ENCODE measurements around the gene SLC39A2.

The SLC39A2 gene

DNA sequence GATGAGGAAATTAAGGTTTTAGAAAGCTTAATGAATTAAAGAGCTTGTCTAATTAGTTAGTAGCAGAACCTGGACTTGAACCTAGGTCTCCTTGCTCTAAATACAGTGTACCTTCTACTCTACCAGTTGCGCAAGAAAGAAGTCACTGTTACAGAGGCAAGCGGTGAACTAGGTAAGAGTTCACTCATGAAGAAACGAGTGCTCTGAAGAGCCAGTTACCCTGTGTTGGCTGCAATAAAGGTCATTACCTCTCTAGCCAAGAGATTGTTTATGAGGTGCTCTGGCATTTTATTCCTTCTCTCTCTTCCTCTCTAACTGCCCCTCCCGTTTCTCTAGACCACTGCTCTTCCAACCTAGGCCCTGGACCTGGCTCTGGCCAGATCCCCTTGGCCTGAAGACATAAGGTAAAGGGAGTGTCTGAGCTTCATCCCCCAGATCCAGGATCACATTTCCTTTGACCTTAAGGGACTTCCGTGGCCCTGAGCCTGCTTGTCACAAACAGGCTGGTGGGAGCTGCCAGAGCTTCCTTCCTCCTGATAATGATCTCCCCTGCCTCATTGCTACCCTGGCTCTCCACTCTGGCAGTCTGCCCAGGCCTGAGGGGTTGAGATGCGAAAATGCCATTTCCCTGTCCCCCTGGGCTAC, 45.0 kb downstream of the SLC39A2 start:
- H2AFZ ChIP-seq (ENCODE audit: low read length), result no peak overlapping the region
- no peak overlapping the region for H3K4me3 ChIP-seq (ENCODE audit: low read length in 2 of 2)
- no peak overlapping the region for H2BK120ac ChIP-seq (ENCODE audit: low read depth, low read length)
- no peak overlapping the region for H3K14ac ChIP-seq (ENCODE audit: low read length)
- H3K4ac ChIP-seq (ENCODE audit: low read length), result no peak overlapping the region
- H3K79me1 ChIP-seq (ENCODE audit: low read depth, low read length), result no peaks in the 10 kb centered on the region
- no peak overlapping the region for H2BK5ac ChIP-seq (ENCODE audit: low read length)
- H4K91ac ChIP-seq (ENCODE audit: low read depth, low read length, poor library complexity), result no peak overlapping the region
- no peaks in the 10 kb centered on the region for H3K9me3 ChIP-seq (replicated peaks in 1 of 2; ENCODE audit: control insufficient read depth in 2 of 2, insufficient read depth in 1 of 2, low read depth in 1 of 2, low read length in 2 of 2)
- DNase-seq (ENCODE audit: low spot score), result no peak
- H3K27me3 ChIP-seq (ENCODE audit: control insufficient read depth in 3 of 3, insufficient read depth in 3 of 3, low read depth in 1 of 3, low read length in 3 of 3), result peaks cover 0 to 41% (median 0%) of the 10 kb centered on the region in 3 experiments
- no peak overlapping the region for H2BK12ac ChIP-seq (ENCODE audit: low read length)
- H3K27ac ChIP-seq (replicated peaks; ENCODE audit: low read length), result no peak overlapping the region
- no peak overlapping the region for H3K9ac ChIP-seq (ENCODE audit: low read depth, low read length, poor library complexity)
- no peak overlapping the region for H3K18ac ChIP-seq (ENCODE audit: low read length)
- H3K36me3 ChIP-seq (replicated peaks in 1 of 2; ENCODE audit: control insufficient read depth in 2 of 2, insufficient read depth in 2 of 2, low read length in 2 of 2), result no peaks in the 10 kb centered on the region
- H2AK5ac ChIP-seq (ENCODE audit: low read depth, low read length), result no peak overlapping the region
- no CpG with 5 or more reads among the region's 6 CpGs for WGBS, 2 donors (ENCODE audit: extremely low coverage in 2 of 2, insufficient read length in 2 of 2, insufficient replicate concordance in 1 of 2)
- no peak overlapping the region for H4K8ac ChIP-seq (ENCODE audit: low read depth, low read length)
- H2BK15ac ChIP-seq (ENCODE audit: low read length), result no peak overlapping the region
- no peak overlapping the region for H3K4me2 ChIP-seq (ENCODE audit: insufficient read depth, low read length, poor library complexity, severe bottlenecking)
- peaks cover 0 to under 1% of the 10 kb centered on the region in 2 donors for H3K4me1 ChIP-seq (ENCODE audit: control insufficient read depth in 2 of 2, insufficient read depth in 1 of 2, low read depth in 1 of 2, low read length in 2 of 2)
- no peak overlapping the region for H3K23ac ChIP-seq (ENCODE audit: low read depth, low read length, poor library complexity)

DNA sequence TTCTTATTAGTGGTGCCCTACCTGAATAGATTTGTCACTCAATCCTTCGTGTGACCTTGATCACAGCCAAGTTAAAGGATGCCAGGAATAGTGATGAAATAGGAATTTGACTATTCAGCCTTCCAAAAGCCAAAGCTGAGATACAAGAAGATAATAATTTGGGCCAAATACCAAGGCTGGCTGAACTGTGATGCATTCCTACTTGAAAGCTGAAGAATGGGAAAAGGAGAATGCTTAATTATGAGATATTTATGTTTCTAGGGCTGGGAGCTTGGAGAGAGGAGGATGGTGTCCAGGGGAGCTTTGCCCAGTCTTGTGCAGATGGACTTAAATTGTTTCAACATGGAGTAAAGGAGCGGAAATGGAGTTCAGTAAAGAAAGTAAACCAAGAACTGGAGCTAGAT, 48.3 kb downstream of the SLC39A2 start:
- H2BK12ac ChIP-seq (ENCODE audit: low read length), result no peak overlapping the region
- no peak overlapping the region for H2BK15ac ChIP-seq (ENCODE audit: low read length)
- no peak overlapping the region for H4K91ac ChIP-seq (ENCODE audit: low read depth, low read length, poor library complexity)
- H3K9me3 ChIP-seq (replicated peaks in 1 of 2; ENCODE audit: control insufficient read depth in 2 of 2, insufficient read depth in 1 of 2, low read depth in 1 of 2, low read length in 2 of 2), result no peaks in the 10 kb centered on the region
- H3K18ac ChIP-seq (ENCODE audit: low read length), result no peak overlapping the region
- H3K4me1 ChIP-seq (ENCODE audit: control insufficient read depth in 2 of 2, insufficient read depth in 1 of 2, low read depth in 1 of 2, low read length in 2 of 2), result no peaks in the 10 kb centered on the region
- no peak overlapping the region for H3K23ac ChIP-seq (ENCODE audit: low read depth, low read length, poor library complexity)
- H3K4me2 ChIP-seq (ENCODE audit: insufficient read depth, low read length, poor library complexity, severe bottlenecking), result no peak overlapping the region
- no peak overlapping the region for H3K27ac ChIP-seq (replicated peaks; ENCODE audit: low read length)
- no peaks in the 10 kb centered on the region for H3K36me3 ChIP-seq (replicated peaks in 1 of 2; ENCODE audit: control insufficient read depth in 2 of 2, insufficient read depth in 2 of 2, low read length in 2 of 2)
- H3K9ac ChIP-seq (ENCODE audit: low read depth, low read length, poor library complexity), result no peak overlapping the region
- H3K4ac ChIP-seq (ENCODE audit: low read length), result no peak overlapping the region
- no peak overlapping the region for H2AFZ ChIP-seq (ENCODE audit: low read length)
- no peak overlapping the region for H4K8ac ChIP-seq (ENCODE audit: low read depth, low read length)
- no peak overlapping the region for H3K14ac ChIP-seq (ENCODE audit: low read length)
- DNase-seq (ENCODE audit: low spot score), result no peak
- H2BK5ac ChIP-seq (ENCODE audit: low read length), result no peak overlapping the region
- H3K4me3 ChIP-seq (ENCODE audit: low read length in 2 of 2), result no peak overlapping the region
- H3K79me1 ChIP-seq (ENCODE audit: low read depth, low read length), result no peaks in the 10 kb centered on the region
- no peak overlapping the region for H2AK5ac ChIP-seq (ENCODE audit: low read depth, low read length)
- no CpG with 5 or more reads among the region's 2 CpGs for WGBS, 2 donors (ENCODE audit: extremely low coverage in 2 of 2, insufficient read length in 2 of 2, insufficient replicate concordance in 1 of 2)
- peaks cover 0 to 41% (median 0%) of the 10 kb centered on the region in 3 experiments for H3K27me3 ChIP-seq (ENCODE audit: control insufficient read depth in 3 of 3, insufficient read depth in 3 of 3, low read depth in 1 of 3, low read length in 3 of 3)
- no peak overlapping the region for H2BK120ac ChIP-seq (ENCODE audit: low read depth, low read length)

DNA sequence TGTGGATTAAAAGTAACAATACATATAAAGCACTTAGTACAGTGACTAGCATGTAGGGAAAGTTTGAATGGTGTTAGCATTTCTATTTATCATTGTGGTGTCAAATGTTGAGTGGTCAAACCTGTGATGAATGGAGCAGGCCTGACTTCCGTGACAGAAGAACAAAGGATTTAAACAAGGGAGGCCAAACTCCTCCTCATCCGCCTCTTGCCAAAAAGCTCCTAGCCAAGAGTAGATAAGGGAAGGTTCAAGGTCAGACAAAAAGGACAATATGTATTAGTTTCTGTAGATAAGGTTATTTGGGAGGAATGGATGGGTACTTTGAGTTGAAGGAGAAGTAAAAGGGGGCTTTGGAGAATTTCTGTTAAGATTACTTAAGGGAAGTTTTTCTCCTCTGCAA, 49.5 kb downstream of the SLC39A2 start:
- no CpG with 5 or more reads among the region's 2 CpGs for WGBS, 2 donors (ENCODE audit: extremely low coverage in 2 of 2, insufficient read length in 2 of 2, insufficient replicate concordance in 1 of 2)

DNA sequence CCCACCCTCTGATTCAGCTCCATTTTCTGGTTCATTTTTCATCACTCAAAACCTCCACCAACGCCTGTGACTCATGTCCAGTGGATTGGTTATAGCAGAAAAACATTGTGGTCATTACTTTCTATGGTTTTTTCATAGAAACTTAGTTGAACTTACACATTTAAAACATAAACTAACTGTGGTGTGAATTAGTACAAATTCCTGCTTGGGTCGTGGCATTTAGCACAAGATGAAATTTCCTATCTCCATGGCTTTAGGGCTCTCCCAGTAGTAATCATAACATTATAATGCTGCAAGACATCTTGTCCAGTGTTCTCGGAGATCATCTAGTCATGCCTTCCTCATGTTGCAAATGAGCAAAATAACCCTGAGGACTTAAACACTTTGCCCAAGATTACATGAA, 50.2 kb downstream of the SLC39A2 start:
- Histone ChIP-seq H3K4me3 (ENCODE audit: low read length in 2 of 2) (no peak overlapping the region), H3K9ac (ENCODE audit: low read depth, low read length, poor library complexity) (no peak overlapping the region), H2AK5ac (ENCODE audit: low read depth, low read length) (no peak overlapping the region), H3K4ac (ENCODE audit: low read length) (no peak overlapping the region), H2BK15ac (ENCODE audit: low read length) (no peak overlapping the region), H3K18ac (ENCODE audit: low read length) (no peak overlapping the region), H3K36me3 (replicated peaks in 1 of 2; ENCODE audit: control insufficient read depth in 2 of 2, insufficient read depth in 2 of 2, low read length in 2 of 2) (no peaks in the 10 kb centered on the region), H2BK120ac (ENCODE audit: low read depth, low read length) (no peak overlapping the region), H3K14ac (ENCODE audit: low read length) (no peak overlapping the region), H4K8ac (ENCODE audit: low read depth, low read length) (no peak overlapping the region), H3K4me2 (ENCODE audit: insufficient read depth, low read length, poor library complexity, severe bottlenecking) (no peak overlapping the region), H3K4me1 (ENCODE audit: control insufficient read depth in 2 of 2, insufficient read depth in 1 of 2, low read depth in 1 of 2, low read length in 2 of 2) (no peaks in the 10 kb centered on the region), H3K27ac (replicated peaks; ENCODE audit: low read length) (no peak overlapping the region), H3K9me3 (replicated peaks in 1 of 2; ENCODE audit: control insufficient read depth in 2 of 2, insufficient read depth in 1 of 2, low read depth in 1 of 2, low read length in 2 of 2) (no peaks in the 10 kb centered on the region), H2AFZ (ENCODE audit: low read length) (no peak overlapping the region), H3K27me3 (ENCODE audit: control insufficient read depth in 3 of 3, insufficient read depth in 3 of 3, low read depth in 1 of 3, low read length in 3 of 3) (peaks cover 0 to 23% (median 0%) of the 10 kb centered on the region in 3 experiments), H3K23ac (ENCODE audit: low read depth, low read length, poor library complexity) (no peak overlapping the region), H2BK5ac (ENCODE audit: low read length) (no peak overlapping the region), H4K91ac (ENCODE audit: low read depth, low read length, poor library complexity) (no peak overlapping the region), H2BK12ac (ENCODE audit: low read length) (no peak overlapping the region), H3K79me1 (ENCODE audit: low read depth, low read length) (no peaks in the 10 kb centered on the region)
- no CpG with 5 or more reads among the region's 3 CpGs for WGBS, 2 donors (ENCODE audit: extremely low coverage in 2 of 2, insufficient read length in 2 of 2, insufficient replicate concordance in 1 of 2)
- DNase-seq (ENCODE audit: low spot score), result no peak

More for the DNA sequence above, 49.5 kb downstream of the SLC39A2 start:
- Histone ChIP-seq H2BK5ac (ENCODE audit: low read length) (no peak overlapping the region), H4K91ac (ENCODE audit: low read depth, low read length, poor library complexity) (no peak overlapping the region), H3K4me2 (ENCODE audit: insufficient read depth, low read length, poor library complexity, severe bottlenecking) (no peak overlapping the region), H3K4me3 (ENCODE audit: low read length in 2 of 2) (no peak overlapping the region), H3K9ac (ENCODE audit: low read depth, low read length, poor library complexity) (no peak overlapping the region), H3K27ac (replicated peaks; ENCODE audit: low read length) (no peak overlapping the region), H2BK12ac (ENCODE audit: low read length) (no peak overlapping the region), H3K79me1 (ENCODE audit: low read depth, low read length) (no peaks in the 10 kb centered on the region), H3K4ac (ENCODE audit: low read length) (no peak overlapping the region), H3K23ac (ENCODE audit: low read depth, low read length, poor library complexity) (no peak overlapping the region), H3K27me3 (ENCODE audit: control insufficient read depth in 3 of 3, insufficient read depth in 3 of 3, low read depth in 1 of 3, low read length in 3 of 3) (peaks cover 0 to 30% (median 0%) of the 10 kb centered on the region in 3 experiments), H2AFZ (ENCODE audit: low read length) (no peak overlapping the region), H3K18ac (ENCODE audit: low read length) (no peak overlapping the region), H3K4me1 (ENCODE audit: control insufficient read depth in 2 of 2, insufficient read depth in 1 of 2, low read depth in 1 of 2, low read length in 2 of 2) (no peaks in the 10 kb centered on the region), H3K14ac (ENCODE audit: low read length) (no peak overlapping the region), H3K36me3 (replicated peaks in 1 of 2; ENCODE audit: control insufficient read depth in 2 of 2, insufficient read depth in 2 of 2, low read length in 2 of 2) (no peaks in the 10 kb centered on the region), H3K9me3 (replicated peaks in 1 of 2; ENCODE audit: control insufficient read depth in 2 of 2, insufficient read depth in 1 of 2, low read depth in 1 of 2, low read length in 2 of 2) (no peaks in the 10 kb centered on the region), H2BK15ac (ENCODE audit: low read length) (no peak overlapping the region), H4K8ac (ENCODE audit: low read depth, low read length) (no peak overlapping the region), H2BK120ac (ENCODE audit: low read depth, low read length) (no peak overlapping the region), H2AK5ac (ENCODE audit: low read depth, low read length) (no peak overlapping the region)
- DNase-seq (ENCODE audit: low spot score), result no peak

Measured in neuronal stem cell (in vitro differentiated cells).